ENCODE measurements around the gene DPP6. TPM values are rescaled to one million over a fixed set of nuclear protein-coding genes. Genes with fewer than 3 reads are reported as not detected.
A peak's percentile ranks its signal among the peaks of the same experiment; 100 is the strongest.

DPP6 gene
- total RNA-seq, 1 donor from 2014 or later, result 0.58 TPM

GRCh38 chr7:154873500-154874121 lies 821.4 kb downstream of the DPP6 start:
- DNase-seq (ENCODE audit: low spot score), result no peak

- no peak for DNase-seq (ENCODE audit: low spot score)
These were observed 822.4 kb downstream of the DPP6 start for GRCh38 chr7:154874409-154875113.

GRCh38 chr7:154875297-154875696 lies 823.1 kb downstream of the DPP6 start:
- no peak for DNase-seq (ENCODE audit: low spot score)

- DNase-seq (ENCODE audit: low spot score), result no peak
These were observed 824.3 kb downstream of the DPP6 start for GRCh38 chr7:154876516-154876915.

- DNase-seq (ENCODE audit: low spot score), result no peak
These were observed 824.8 kb downstream of the DPP6 start for GRCh38 chr7:154877031-154877430.

GRCh38 chr7:154879629-154880028 lies 827.4 kb downstream of the DPP6 start:
- DNase-seq (ENCODE audit: low spot score), result no peak

GRCh38 chr7:154880513-154880912 lies 828.3 kb downstream of the DPP6 start:
- no peak for DNase-seq (ENCODE audit: low spot score)

GRCh38 chr7:154881026-154881425 lies 828.8 kb downstream of the DPP6 start:
- DNase-seq (ENCODE audit: low spot score), result no peak

GRCh38 chr7:154881526-154881925 lies 829.3 kb downstream of the DPP6 start:
- no peak for DNase-seq (ENCODE audit: low spot score)

GRCh38 chr7:154882931-154883474 lies 830.8 kb downstream of the DPP6 start:
- no peak for DNase-seq (ENCODE audit: low spot score)

- DNase-seq (ENCODE audit: low spot score), result no peak
These were observed 832.2 kb downstream of the DPP6 start for GRCh38 chr7:154884348-154884920.

- DNase-seq (ENCODE audit: low spot score), result no peak
These were observed 834.4 kb downstream of the DPP6 start for GRCh38 chr7:154886591-154886990.

GRCh38 chr7:154888690-154889089 lies 836.5 kb downstream of the DPP6 start:
- DNase-seq (ENCODE audit: low spot score), result no peak

GRCh38 chr7:154892459-154892858 lies 840.3 kb downstream of the DPP6 start:
- DNase-seq (ENCODE audit: low spot score), result no peak

- no peak for DNase-seq (ENCODE audit: low spot score)
These were observed 843.9 kb downstream of the DPP6 start for GRCh38 chr7:154896076-154896475.

- DNase-seq (ENCODE audit: low spot score), result no peak
These were observed 847.0 kb downstream of the DPP6 start for GRCh38 chr7:154898973-154899855.

- DNase-seq (ENCODE audit: low spot score), result no peak
These were observed 847.7 kb downstream of the DPP6 start for GRCh38 chr7:154899862-154900261.

- no peak for DNase-seq (ENCODE audit: low spot score)
These were observed 850.4 kb downstream of the DPP6 start for GRCh38 chr7:154902600-154903082.

GRCh38 chr7:154903083-154903731 lies 851.0 kb downstream of the DPP6 start:
- DNase-seq (ENCODE audit: low spot score), result peak; percentile 84

GRCh38 chr7:154905146-154905545 lies 852.9 kb downstream of the DPP6 start:
- no peak for DNase-seq (ENCODE audit: low spot score)

- DNase-seq (ENCODE audit: low spot score), result no peak
These were observed 853.4 kb downstream of the DPP6 start for GRCh38 chr7:154905615-154906014.

Data from mesenteric fat pad (tissue), 1 donor.